Measurements from ENCODE around the gene MED7. TPM values are rescaled to one million over a fixed set of nuclear protein-coding genes. Genes with fewer than 3 reads are reported as not detected.

MED7 gene
- total and polyA plus RNA-seq, 4 donors, result 4.1 to 9.2 (median 6.1) TPM

DNA sequence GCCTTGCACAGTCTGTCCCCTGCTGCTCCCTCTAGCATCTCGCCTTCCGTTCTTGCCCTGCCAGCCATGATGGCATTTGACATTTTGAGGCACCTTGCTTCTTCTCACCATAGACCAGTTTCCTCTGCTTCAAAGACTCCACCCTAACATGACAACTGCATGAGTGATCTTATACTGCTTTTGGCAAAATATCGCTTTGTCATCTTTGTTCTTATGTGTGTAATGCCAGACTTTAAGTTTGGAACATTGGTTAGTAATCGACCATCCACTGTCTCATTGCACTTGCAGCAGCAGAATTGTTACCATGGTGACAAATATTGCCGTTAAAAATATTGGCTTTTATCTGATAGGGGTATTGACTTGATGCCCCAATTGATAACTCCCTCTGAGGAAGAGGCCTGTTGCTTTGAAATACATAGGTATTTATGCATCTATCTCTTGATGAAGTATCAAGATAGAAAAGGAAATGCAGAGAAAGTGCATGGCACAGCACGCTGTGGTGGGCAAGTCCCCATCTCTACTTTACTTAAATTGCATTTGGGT is 16.6 kb upstream of the MED7 start:
- WGBS, result 80% methylated on average over 6 of the region's 6 CpGs
- Histone ChIP-seq H3K27me3 (ENCODE audit: control insufficient read depth in 4 of 4, insufficient read depth in 4 of 4, low read length in 3 of 4) (peaks cover 0 to 7% (median 1%) of the 10 kb centered on the region in 4 donors), H3K4me3 (ENCODE audit: low read depth in 1 of 3, low read length in 3 of 3) (no peak overlapping the region), H3K4me1 (ENCODE audit: control insufficient read depth in 4 of 4, insufficient read depth in 4 of 4, low read length in 3 of 4) (no peaks in the 10 kb centered on the region), H3K9ac (ENCODE audit: low read depth in 1 of 2, low read length in 2 of 2) (no peak overlapping the region), H3K36me3 (ENCODE audit: control insufficient read depth in 4 of 4, insufficient read depth in 3 of 4, low read depth in 1 of 4, low read length in 3 of 4) (no peaks in the 10 kb centered on the region), H3K9me3 (ENCODE audit: control insufficient read depth in 4 of 4, low read length in 3 of 4) (no peaks in the 10 kb centered on the region), H3K27ac (ENCODE audit: low read depth in 1 of 2, low read length in 2 of 2) (no peak overlapping the region)
- TF ChIP-seq, protein P1, sequence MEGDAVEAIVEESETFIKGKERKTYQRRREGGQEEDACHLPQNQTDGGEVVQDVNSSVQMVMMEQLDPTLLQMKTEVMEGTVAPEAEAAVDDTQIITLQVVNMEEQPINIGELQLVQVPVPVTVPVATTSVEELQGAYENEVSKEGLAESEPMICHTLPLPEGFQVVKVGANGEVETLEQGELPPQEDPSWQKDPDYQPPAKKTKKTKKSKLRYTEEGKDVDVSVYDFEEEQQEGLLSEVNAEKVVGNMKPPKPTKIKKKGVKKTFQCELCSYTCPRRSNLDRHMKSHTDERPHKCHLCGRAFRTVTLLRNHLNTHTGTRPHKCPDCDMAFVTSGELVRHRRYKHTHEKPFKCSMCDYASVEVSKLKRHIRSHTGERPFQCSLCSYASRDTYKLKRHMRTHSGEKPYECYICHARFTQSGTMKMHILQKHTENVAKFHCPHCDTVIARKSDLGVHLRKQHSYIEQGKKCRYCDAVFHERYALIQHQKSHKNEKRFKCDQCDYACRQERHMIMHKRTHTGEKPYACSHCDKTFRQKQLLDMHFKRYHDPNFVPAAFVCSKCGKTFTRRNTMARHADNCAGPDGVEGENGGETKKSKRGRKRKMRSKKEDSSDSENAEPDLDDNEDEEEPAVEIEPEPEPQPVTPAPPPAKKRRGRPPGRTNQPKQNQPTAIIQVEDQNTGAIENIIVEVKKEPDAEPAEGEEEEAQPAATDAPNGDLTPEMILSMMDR (IDR thresholded peaks at IDR 0.05; ENCODE audit: low read depth, low read length, missing input control), result no peak
- TF ChIP-seq, protein P2, sequence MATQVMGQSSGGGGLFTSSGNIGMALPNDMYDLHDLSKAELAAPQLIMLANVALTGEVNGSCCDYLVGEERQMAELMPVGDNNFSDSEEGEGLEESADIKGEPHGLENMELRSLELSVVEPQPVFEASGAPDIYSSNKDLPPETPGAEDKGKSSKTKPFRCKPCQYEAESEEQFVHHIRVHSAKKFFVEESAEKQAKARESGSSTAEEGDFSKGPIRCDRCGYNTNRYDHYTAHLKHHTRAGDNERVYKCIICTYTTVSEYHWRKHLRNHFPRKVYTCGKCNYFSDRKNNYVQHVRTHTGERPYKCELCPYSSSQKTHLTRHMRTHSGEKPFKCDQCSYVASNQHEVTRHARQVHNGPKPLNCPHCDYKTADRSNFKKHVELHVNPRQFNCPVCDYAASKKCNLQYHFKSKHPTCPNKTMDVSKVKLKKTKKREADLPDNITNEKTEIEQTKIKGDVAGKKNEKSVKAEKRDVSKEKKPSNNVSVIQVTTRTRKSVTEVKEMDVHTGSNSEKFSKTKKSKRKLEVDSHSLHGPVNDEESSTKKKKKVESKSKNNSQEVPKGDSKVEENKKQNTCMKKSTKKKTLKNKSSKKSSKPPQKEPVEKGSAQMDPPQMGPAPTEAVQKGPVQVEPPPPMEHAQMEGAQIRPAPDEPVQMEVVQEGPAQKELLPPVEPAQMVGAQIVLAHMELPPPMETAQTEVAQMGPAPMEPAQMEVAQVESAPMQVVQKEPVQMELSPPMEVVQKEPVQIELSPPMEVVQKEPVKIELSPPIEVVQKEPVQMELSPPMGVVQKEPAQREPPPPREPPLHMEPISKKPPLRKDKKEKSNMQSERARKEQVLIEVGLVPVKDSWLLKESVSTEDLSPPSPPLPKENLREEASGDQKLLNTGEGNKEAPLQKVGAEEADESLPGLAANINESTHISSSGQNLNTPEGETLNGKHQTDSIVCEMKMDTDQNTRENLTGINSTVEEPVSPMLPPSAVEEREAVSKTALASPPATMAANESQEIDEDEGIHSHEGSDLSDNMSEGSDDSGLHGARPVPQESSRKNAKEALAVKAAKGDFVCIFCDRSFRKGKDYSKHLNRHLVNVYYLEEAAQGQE (IDR thresholded peaks at IDR 0.05), result no peak
- TF ChIP-seq NR2F2 (IDR thresholded peaks at IDR 0.05) (no peak), GABPA (IDR thresholded peaks at IDR 0.05 in 1 of 2, conservative IDR thresholded peaks at IDR 0.05 in 1 of 2) (no peak), HNF4G (IDR thresholded peaks at IDR 0.05) (no peak), YY1 (IDR thresholded peaks at IDR 0.05) (no peak), FOXA1 (IDR thresholded peaks at IDR 0.05) (no peak), RXRA (IDR thresholded peaks at IDR 0.05) (no peak), EGR1 (IDR thresholded peaks at IDR 0.05; ENCODE audit: low read depth in 2 of 2) (no peak), JUND (IDR thresholded peaks at IDR 0.05) (no peak)
- TF ChIP-seq, protein P3, sequence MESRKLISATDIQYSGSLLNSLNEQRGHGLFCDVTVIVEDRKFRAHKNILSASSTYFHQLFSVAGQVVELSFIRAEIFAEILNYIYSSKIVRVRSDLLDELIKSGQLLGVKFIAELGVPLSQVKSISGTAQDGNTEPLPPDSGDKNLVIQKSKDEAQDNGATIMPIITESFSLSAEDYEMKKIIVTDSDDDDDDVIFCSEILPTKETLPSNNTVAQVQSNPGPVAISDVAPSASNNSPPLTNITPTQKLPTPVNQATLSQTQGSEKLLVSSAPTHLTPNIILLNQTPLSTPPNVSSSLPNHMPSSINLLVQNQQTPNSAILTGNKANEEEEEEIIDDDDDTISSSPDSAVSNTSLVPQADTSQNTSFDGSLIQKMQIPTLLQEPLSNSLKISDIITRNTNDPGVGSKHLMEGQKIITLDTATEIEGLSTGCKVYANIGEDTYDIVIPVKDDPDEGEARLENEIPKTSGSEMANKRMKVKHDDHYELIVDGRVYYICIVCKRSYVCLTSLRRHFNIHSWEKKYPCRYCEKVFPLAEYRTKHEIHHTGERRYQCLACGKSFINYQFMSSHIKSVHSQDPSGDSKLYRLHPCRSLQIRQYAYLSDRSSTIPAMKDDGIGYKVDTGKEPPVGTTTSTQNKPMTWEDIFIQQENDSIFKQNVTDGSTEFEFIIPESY (IDR thresholded peaks at IDR 0.05), result no peak
- TF ChIP-seq, protein P4, sequence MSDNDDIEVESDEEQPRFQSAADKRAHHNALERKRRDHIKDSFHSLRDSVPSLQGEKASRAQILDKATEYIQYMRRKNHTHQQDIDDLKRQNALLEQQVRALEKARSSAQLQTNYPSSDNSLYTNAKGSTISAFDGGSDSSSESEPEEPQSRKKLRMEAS (IDR thresholded peaks at IDR 0.05), result no peak
- DNase-seq (ENCODE audit: low spot score), result no peak

DNA sequence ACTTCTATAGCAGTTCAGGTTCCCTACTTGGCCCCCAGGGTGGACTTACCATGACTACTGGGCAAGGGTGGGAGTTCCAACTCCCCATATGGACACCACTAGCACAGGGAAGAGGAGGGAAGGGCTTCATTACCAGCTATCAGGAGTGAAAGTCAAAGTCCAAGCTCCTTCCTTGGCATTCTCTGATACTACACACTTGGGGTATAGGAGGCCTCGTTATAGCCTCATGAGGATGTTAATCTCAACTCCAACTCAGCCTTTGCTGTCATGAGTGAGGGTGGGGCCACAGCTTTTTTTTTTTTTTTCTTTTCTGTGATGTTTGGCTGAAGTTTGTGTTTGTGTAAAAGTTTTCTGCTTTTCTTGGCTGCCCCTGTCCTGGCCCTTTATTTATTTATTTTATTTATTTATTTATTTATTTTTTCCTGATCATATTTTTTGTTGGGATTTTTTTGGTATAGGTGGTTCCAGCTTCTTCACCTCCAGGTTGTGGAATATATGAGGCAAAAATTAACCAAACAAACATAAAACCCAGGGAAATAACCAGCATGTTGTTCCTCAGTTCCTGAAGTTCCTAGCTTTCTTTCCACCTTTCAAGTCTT is 14.7 kb upstream of the MED7 start:
- WGBS, result 72% methylated on average over 1 of the region's 1 CpG
- DNase-seq (ENCODE audit: low spot score), result no peak
- H3K36me3 ChIP-seq (ENCODE audit: control insufficient read depth in 4 of 4, insufficient read depth in 3 of 4, low read depth in 1 of 4, low read length in 3 of 4), result no peaks in the 10 kb centered on the region
- no peak overlapping the region for H3K9ac ChIP-seq (ENCODE audit: low read depth in 1 of 2, low read length in 2 of 2)
- no peak overlapping the region for H3K4me3 ChIP-seq (ENCODE audit: low read depth in 1 of 3, low read length in 3 of 3)
- TF ChIP-seq RAD21 (IDR thresholded peaks at IDR 0.05) (no peak), TAF1 (conservative IDR thresholded peaks at IDR 0.05) (no peak), FOXA2 (IDR thresholded peaks at IDR 0.05) (no peak), JUND (IDR thresholded peaks at IDR 0.05) (no peak), FOXA1 (IDR thresholded peaks at IDR 0.05) (no peak), HNF4A (conservative IDR thresholded peaks at IDR 0.05) (no peak)
- TF ChIP-seq, protein P4 (IDR thresholded peaks at IDR 0.05), result no peak
- TF ChIP-seq, protein P3 (IDR thresholded peaks at IDR 0.05), result no peak
- peaks cover 0 to 3% (median 1%) of the 10 kb centered on the region in 4 donors for H3K27me3 ChIP-seq (ENCODE audit: control insufficient read depth in 4 of 4, insufficient read depth in 4 of 4, low read length in 3 of 4)
- no peaks in the 10 kb centered on the region for H3K4me1 ChIP-seq (ENCODE audit: control insufficient read depth in 4 of 4, insufficient read depth in 4 of 4, low read length in 3 of 4)
- no peaks in the 10 kb centered on the region for H3K9me3 ChIP-seq (ENCODE audit: control insufficient read depth in 4 of 4, low read length in 3 of 4)
- no peak overlapping the region for H3K27ac ChIP-seq (ENCODE audit: low read depth in 1 of 2, low read length in 2 of 2)
